GM12878 (cell line): Measurements from ENCODE around the gene PRR5L. TPM values are rescaled to one million over a fixed set of nuclear protein-coding genes. Genes with fewer than 3 reads are reported as not detected.
A peak's percentile ranks its signal among the peaks of the same experiment; 100 is the strongest.

Experiments
- ATAC-seq: fragments of 200-7000 bp; cut with Tn5 transposase; 3 replicates; pipeline ENCODE4 v1.9.1; 2020; ENCODE audit warnings: mild to moderate bottlenecking, moderate library complexity
- BruUV-seq: library from RNA; stranded (reverse); fragments of 400-500 nt; replicated peaks from 2 replicates; lab custom pipeline; 2021; lab: Mats Ljungman, UMichigan
- CTCF ChIA-PET: fragments of 300-600 bp; sonication (Branson Sonifier 250); formaldehyde crosslinking; extraction: SDS; loops from one replicate; lab custom pipeline; 2021; ENCODE audit warnings: inconsistent platforms; lab: Yijun Ruan, JAX
- POLR2A ChIA-PET: fragments of 350-600 bp; formaldehyde crosslinking; extraction: SDS; loops from one replicate; lab custom pipeline; 2021; ENCODE audit warnings: inconsistent platforms; lab: Charles Lee
- RAD21 ChIA-PET: fragments of 300-600 bp; sonication (Branson Sonifier 250); formaldehyde crosslinking; loops from one replicate; lab custom pipeline; 2023; ENCODE audit warnings: antibody characterized with exemption; ENCODE audit not compliant: unreplicated experiment; lab: Charles Lee
- SMC1A ChIA-PET: fragments of 300-600 bp; sonication (Branson Sonifier 250); formaldehyde crosslinking; loops from one replicate; lab custom pipeline; 2023; ENCODE audit not compliant: unreplicated experiment, uncharacterized antibody; lab: Charles Lee
- DNase-seq: peaks from one replicate; pipeline ENCODE4 v3.0.0-alpha.2; 2011; ENCODE audit warnings: low read depth, low spot score
- FAIRE-seq: peaks from 3 replicates; lab custom pipeline; 2011; peaks lifted over from hg19 to GRCh38; lab: Jason Lieb, UNC
- H2AFZ ChIP-seq: 2 replicates; pipeline ENCODE4 v1.6.0; 2011; ENCODE audit warnings: low read depth, low read length, control low read depth; ENCODE audit not compliant: control insufficient read depth
- H3K27ac ChIP-seq: 2 replicates; pipeline ENCODE4 v1.5.1; 2011; ENCODE audit warnings: control low read depth; ENCODE audit not compliant: control insufficient read depth, insufficient read depth
- H3K27me3 ChIP-seq, 2 experiments: replicated peaks in 1 of 2; 2 replicates each; pipeline versions ENCODE4 v1.6.0 to v1.6.1; 2011; ENCODE audit warnings: low read length in 1 of 2; ENCODE audit not compliant: control insufficient read depth in 2 of 2, insufficient read depth in 2 of 2
- H3K36me3 ChIP-seq, 2 experiments: 2 replicates each; pipeline ENCODE4 v1.5.1; 2011; ENCODE audit warnings: low read length in 1 of 2; ENCODE audit not compliant: control insufficient read depth in 2 of 2, insufficient read depth in 2 of 2
- H3K4me1 ChIP-seq: 2 replicates; pipeline ENCODE4 v1.6.1; 2011; ENCODE audit warnings: mild to moderate bottlenecking, low read length, moderate library complexity, mixed read lengths; ENCODE audit not compliant: control insufficient read depth, insufficient read depth
- H3K4me2 ChIP-seq: 2 replicates; pipeline ENCODE4 v1.6.0; 2011; ENCODE audit warnings: control low read depth; ENCODE audit not compliant: control insufficient read depth, insufficient read depth
- H3K4me3 ChIP-seq: fragments of 200-600 bp; sonication (generic); 2 replicates; pipeline ENCODE4 v1.5.1; 2016
- H3K79me2 ChIP-seq: 2 replicates; pipeline ENCODE4 v1.6.0; 2011; ENCODE audit warnings: low read length; ENCODE audit not compliant: control insufficient read depth, insufficient read depth
- H3K9ac ChIP-seq: 2 replicates; pipeline ENCODE4 v1.8.0; 2011; ENCODE audit warnings: low read length, control low read depth, mixed read lengths; ENCODE audit not compliant: control insufficient read depth, insufficient read depth
- H3K9me3 ChIP-seq: replicated peaks from 3 replicates; pipeline ENCODE4 v1.5.1; 2011; ENCODE audit warnings: mild to moderate bottlenecking, low read length; ENCODE audit not compliant: control insufficient read depth, insufficient read depth
- H4K20me1 ChIP-seq: 2 replicates; pipeline ENCODE4 v1.6.0; 2011; ENCODE audit not compliant: control insufficient read depth, insufficient read depth
- ATF7 ChIP-seq: fragments of 450-650 bp; IDR thresholded peaks from 2 replicates; pipeline ENCODE4 v1.6.1; 2016; ENCODE audit warnings: low read depth, mild to moderate bottlenecking
- CBFB ChIP-seq: IDR thresholded peaks from 2 replicates; pipeline ENCODE4 v1.6.1; 2016; ENCODE audit warnings: antibody characterized with exemption, low read depth
- EED ChIP-seq: sonication (generic); IDR thresholded peaks from 2 replicates; pipeline ENCODE4 v1.6.1; 2016; ENCODE audit warnings: antibody characterized with exemption, low read depth
- FOXK2 ChIP-seq: fragments of 450-650 bp; IDR thresholded peaks from 2 replicates; pipeline ENCODE4 v1.6.1; 2017; ENCODE audit warnings: mild to moderate bottlenecking, moderate library complexity
- POLR2A ChIP-seq: IDR thresholded peaks from 2 replicates; pipeline ENCODE4 v1.6.1; 2011; ENCODE audit warnings: low read depth, mild to moderate bottlenecking, low read length
- POU2F2 ChIP-seq: IDR thresholded peaks from 3 replicates; pipeline ENCODE4 v1.6.1; 2011; ENCODE audit warnings: low read depth, mild to moderate bottlenecking, low read length, borderline replicate concordance
- RUNX3 ChIP-seq: IDR thresholded peaks from 2 replicates; pipeline ENCODE4 v1.6.1; 2012; ENCODE audit warnings: low read length, inconsistent platforms
- WGBS: methylation state at CpG from one replicate; pipeline ENCODE4 v1.1.6; 2016; ENCODE audit warnings: low lambda C conversion rate; ENCODE audit not compliant: insufficient replicate concordance, insufficient coverage; ENCODE audit errors: missing lambda C conversion rate; 5-methylcytosine and 5-hydroxymethylcytosine counted together
- in situ Hi-C: fragments of 300-500 bp; cut with MboI; formaldehyde crosslinking; loops from 9 replicates; pipeline ENCODE4 v1.14.3; 2018; ENCODE audit warnings: mixed read lengths
- intact Hi-C: fragments of 100-400 bp; cut with micrococcal nuclease; formaldehyde crosslinking; loops from one replicate; pipeline ENCODE4 v1.14.2; 2022; ENCODE audit not compliant: unreplicated experiment
- polyA plus RNA-seq, 11 experiments: library from polyadenylated mRNA; depleted of rRNA in 4 of 11; unstranded in 6 of 11; stranded (reverse) in 5 of 11; fragments of >200 nt; fragmentation: Nextera tagmentation in 4 of 11; fragmentation: Illumina TruSeq in 1 of 11; extraction: Ambion mirVana in 4 of 11; extraction: Trizol in 1 of 11; gene quantifications; 1 replicate in 1 of 11; 2 replicates in 10 of 11; pipeline versions ENCODE4 v1.2.1 to v1.2.3, GENCODE V29; 2011 to 2016; ENCODE audit warnings: inconsistent platforms in 2 of 11, missing spikeins in 2 of 11, low read depth in 1 of 11
- total RNA-seq, 4 experiments: library from RNA; depleted of rRNA in 3 of 4; stranded (reverse); fragments of >200 nt in 3 of 4; fragmentation: Illumina TruSeq in 1 of 4; extraction: Trizol in 1 of 4; gene quantifications; 2 replicates each; pipeline versions ENCODE4 v1.2.1 to v1.2.3, GENCODE V29; 2013 to 2021
- TF ChIP-seq, protein P1 (sequence below): IDR thresholded peaks from 2 replicates; pipeline ENCODE4 v1.6.1; 2011; ENCODE audit warnings: low read depth, low read length, improper control_type of control experiment, borderline replicate concordance

The PRR5L gene
- total and polyA plus RNA-seq, 10 of the 15 experiments (the other 5 are each of a cell fraction or from before 2014, with no cell fraction given) = 0.11 to 4.2 (median 0.67) TPM; not detected in 1

DNA sequence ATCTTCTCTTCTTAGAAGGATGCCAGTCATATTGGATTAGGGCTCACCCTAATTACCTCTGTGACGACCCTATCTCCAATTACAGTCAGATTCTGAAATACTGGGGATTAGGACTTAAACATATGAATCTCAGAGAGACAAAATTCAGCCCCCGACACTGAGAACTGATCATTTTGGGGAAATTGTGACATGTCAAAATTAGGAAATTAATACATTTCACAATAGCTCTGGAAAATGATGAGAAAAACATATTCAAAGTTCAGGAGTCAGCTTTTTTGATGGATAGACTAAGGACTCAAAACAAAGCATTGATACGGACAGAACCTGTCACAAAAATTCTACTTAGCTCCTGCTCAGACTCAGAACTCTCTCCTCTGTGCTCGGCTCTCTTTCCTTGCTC is 47.7 kb upstream of the PRR5L start (continued):
- TF ChIP-seq, protein P1, sequence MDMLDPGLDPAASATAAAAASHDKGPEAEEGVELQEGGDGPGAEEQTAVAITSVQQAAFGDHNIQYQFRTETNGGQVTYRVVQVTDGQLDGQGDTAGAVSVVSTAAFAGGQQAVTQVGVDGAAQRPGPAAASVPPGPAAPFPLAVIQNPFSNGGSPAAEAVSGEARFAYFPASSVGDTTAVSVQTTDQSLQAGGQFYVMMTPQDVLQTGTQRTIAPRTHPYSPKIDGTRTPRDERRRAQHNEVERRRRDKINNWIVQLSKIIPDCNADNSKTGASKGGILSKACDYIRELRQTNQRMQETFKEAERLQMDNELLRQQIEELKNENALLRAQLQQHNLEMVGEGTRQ = no peak
- no peak for TF ChIP-seq FOXK2
- no peak for TF ChIP-seq POLR2A

GRCh38 chr11:36249246-36249645 is 46.8 kb upstream of the PRR5L start:
- no TSS peak for BruUV-seq
- POLR2A ChIA-PET = no interaction called here

More at GRCh38 chr11:36249246-36249645, 46.8 kb upstream of the PRR5L start:
- Histone ChIP-seq H3K27ac (no peak overlapping the region), H3K9me3 (no peaks in the 10 kb centered on the region), H3K36me3 (no peaks in the 10 kb centered on the region), H3K9ac (no peak overlapping the region), H2AFZ (no peak overlapping the region), H3K79me2 (no peaks in the 10 kb centered on the region), H3K4me2 (no peak overlapping the region), H3K4me3 (no peak overlapping the region), H3K27me3 (no peaks in the 10 kb centered on the region; a peak in 2 of 4 replicates), H4K20me1 (no peaks in the 10 kb centered on the region), H3K4me1 (no peaks in the 10 kb centered on the region)
- no peak for FAIRE-seq
- SMC1A ChIA-PET = interaction anchor here (1.0 kb wide), 1 partner anchor 117 kb away, joined by 3 read pairs; no protein-coding TSS in a partner anchor
- peak; percentile 85 for ATAC-seq
- RAD21 ChIA-PET = interaction anchor here (0.6 to 2.4 kb wide), 3 partner anchors 10 to 638 kb away, joined by 3 to 9 read pairs (median 7); no protein-coding TSS in a partner anchor
- DNase-seq = no peak
- CTCF ChIA-PET = interaction anchor here (0.8 to 1.8 kb wide), 5 partner anchors 10 to 633 kb away, joined by 3 to 10 read pairs (median 3); no protein-coding TSS in a partner anchor
- in situ Hi-C loops = no loop called here
- WGBS = 18% methylated on average over 2 of the region's 2 CpGs
- intact Hi-C loops = no loop called here
- TF ChIP-seq POU2F2 (no peak), RUNX3 (peak; percentile 86), ATF7 (peak; percentile 51), CBFB (peak; percentile 46; the same call in 1 of the 2 replicates), EED (peak; percentile 50; the same call in 1 of the 2 replicates)
